GM21786 (cell line): ENCODE measurements around the gene P2RY13.

ENCODE experiments used
- ATAC-seq: cut with Tn5 transposase; IDR thresholded peaks from one replicate; pipeline ENCODE4 v1.9.1; 2021; ENCODE audit not compliant: unreplicated experiment

The P2RY13 gene

DNA sequence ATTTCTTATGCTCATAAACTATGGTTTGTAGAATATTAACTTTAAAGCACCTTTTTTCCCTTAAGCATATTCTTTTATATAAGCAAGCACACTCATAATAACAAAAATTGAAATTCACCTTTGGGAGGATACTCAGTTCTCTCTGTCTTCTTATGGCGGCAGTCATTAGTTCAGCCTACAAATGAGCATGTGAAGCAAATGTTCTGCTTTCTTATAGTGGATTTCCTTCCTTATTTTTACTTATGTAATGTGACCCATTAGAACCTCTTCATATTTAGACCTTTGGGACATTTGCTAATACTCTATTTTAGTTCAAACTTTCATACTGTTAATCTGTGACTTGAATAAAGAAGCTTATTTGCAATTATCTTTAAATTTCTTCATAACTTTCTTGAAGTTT, at the start of gene P2RY13:
Gene P2RY13, minus strand, starts transcription at position 187 of the 400 bp plus-strand sequence. Its CDS starts 21 bp downstream, at position 166.
- ATAC-seq = no peak

GRCh38 chr3:151377768-151378385, 48.5 kb upstream of the P2RY13 start:
- ATAC-seq = peak; percentile 43

GRCh38 chr3:151372063-151372820, 42.9 kb upstream of the P2RY13 start:
- ATAC-seq = no peak

DNA sequence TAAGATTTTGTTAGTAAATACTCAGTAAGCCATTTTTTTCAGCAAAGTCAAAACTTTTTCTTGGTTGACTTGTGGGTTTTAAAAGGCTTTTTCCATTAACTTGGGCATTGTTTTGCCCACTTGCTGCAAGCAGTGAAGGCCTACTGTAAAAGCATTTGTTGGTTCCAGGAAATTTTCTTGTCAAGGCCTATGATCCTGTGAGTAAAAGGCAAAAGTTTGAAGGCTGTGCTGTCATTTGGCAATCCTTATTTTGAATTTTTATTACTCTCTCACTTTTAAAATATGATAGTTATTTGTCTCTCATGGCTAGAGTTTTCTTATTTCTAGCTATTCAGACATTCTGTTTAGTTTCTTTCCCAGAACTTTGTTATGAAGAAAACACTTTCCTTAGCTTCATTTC, 42.2 kb upstream of the P2RY13 start:
- ATAC-seq = no peak

DNA sequence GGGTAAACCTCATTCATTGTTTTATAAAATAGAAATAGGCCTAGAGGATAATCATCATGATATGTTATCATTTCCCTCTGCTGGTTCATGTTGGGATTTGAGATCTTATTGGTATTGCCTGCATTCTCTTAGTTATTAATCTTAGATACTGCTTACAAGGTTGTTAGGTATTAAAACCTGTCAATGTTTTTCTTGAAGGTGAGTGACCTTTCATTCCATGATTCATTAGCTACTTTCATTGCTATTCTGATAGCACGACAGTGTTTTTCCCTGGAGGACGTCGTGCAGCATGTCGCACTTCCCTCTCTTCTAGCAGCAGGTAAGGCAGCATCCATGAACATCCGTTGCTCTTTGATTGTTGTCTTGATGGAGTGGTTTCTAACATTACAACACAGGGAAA, 38.1 kb upstream of the P2RY13 start:
- no peak for ATAC-seq

- ATAC-seq = no peak
Measured at GRCh38 chr3:151366993-151367392, 37.6 kb upstream of the P2RY13 start.

- ATAC-seq = no peak
Measured at GRCh38 chr3:151362751-151363174, 33.4 kb upstream of the P2RY13 start.

GRCh38 chr3:151357463-151357850, 28.1 kb upstream of the P2RY13 start:
- no peak for ATAC-seq

DNA sequence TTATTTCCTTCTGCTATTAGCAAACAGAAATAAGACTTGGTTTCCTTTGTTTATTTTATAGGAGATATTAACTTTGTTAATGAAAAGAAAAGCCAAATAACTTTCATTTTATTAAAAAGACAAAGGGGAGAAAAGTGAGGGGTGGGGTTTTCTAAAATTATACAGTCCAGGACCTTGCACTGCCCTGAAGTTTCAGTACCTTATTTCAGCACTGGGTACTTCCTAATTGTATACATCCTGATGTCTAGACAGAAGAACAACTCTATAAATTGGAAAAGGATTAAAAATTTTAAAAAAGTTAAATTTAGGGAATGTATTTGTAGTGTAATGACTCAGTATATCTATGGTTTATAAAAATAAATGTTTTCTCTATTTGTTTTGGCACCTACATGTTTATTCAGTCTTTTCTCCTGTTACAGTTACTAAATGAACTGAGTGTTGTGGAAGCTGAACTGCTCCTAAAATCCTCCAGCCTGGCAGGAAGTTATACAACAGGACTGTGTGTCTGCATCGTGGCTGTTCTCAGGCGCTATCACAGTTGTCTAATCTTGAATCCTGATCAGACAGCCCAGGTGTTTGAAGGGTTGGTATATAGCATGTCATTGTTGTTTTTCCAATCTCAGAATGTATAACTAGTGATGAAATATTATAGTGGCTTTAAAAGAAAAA, 27.6 kb upstream of the P2RY13 start:
- no peak for ATAC-seq

DNA sequence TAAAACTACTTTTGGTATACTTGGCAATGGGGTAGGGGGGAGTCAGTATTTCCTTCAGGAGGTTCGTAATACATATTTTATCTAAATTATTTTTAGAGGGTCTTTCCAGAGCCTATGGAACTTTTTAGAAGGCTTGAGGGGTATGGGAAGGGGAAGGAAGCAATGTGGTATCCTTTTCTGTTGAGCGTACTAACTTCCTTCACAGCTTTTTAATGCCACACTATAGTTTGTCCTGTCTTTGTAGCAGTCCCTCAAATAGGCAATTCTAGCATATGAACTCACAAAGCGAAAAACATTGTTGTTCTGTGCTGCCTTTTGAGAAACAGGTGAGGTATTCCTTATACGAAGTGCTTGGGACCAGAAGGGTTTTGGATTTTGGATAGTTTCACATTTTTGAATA, 22.3 kb upstream of the P2RY13 start:
- peak; percentile 5 for ATAC-seq

GRCh38 chr3:151351219-151351618, 21.9 kb upstream of the P2RY13 start:
- ATAC-seq = peak; percentile 80

GRCh38 chr3:151350656-151351055, 21.3 kb upstream of the P2RY13 start:
- ATAC-seq = no peak

DNA sequence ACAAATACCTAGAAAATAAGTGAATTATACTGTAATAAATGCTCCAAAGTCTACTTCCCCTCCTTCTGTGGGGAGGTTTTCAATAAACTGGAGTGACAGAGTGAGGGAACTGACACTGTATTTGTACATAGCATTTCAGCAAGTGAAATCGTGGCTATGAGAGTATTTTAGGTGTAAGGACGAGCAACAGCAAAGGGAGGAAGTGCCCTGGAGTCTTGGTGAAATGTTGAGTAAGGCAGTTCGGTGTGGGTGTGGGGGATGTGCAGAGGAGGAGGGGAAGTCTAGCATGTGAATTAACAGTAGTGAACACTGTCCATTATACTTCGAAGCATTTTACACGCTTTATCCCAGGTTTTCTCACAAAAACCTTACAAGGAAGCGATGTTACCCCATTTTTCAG, 18.1 kb upstream of the P2RY13 start:
- no peak for ATAC-seq

GRCh38 chr3:151346292-151346691, 16.9 kb upstream of the P2RY13 start:
- ATAC-seq = no peak

DNA sequence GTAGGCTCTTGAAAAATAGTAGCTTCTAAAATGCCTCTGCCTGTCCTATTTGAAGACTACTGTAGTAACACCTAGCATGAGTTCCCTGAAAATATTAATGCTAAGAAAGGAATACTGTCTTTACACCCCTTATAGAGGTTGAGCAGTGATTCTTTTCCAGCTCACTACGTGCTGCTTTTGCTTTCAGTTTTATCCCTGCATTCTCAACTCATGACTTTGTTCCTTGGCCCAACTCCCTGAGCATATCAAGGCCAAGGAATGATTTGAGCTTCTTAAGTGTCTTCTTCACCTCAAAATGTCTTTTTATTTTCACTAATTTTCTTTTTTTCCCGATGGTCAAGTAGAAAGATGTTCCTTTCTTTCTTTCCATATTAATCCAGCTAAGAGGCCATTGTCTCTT, 16.5 kb upstream of the P2RY13 start:
- no peak for ATAC-seq

- ATAC-seq = no peak
Measured at GRCh38 chr3:151331696-151332095, 2.3 kb upstream of the P2RY13 start.

- no peak for ATAC-seq
Measured at GRCh38 chr3:151330899-151331298, 1.6 kb upstream of the P2RY13 start.

DNA sequence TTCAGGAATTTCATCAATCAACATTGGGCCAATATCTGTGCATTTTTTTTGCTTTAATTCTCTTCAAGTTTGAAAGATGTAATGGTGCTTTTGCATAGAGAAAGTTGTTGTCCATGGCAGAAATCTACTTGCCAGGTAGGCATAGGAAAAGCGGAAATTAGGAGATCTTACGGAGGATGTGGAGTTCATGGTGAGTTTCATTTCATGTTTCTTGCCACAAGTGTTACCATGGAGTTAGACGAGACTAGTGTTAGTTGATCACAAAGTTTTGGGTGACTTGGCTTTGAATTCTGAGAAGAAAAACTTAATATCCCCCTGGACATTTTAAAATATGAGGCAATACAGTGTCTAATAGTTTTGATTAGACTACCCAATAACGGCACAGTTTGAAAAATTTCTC, 1.0 kb upstream of the P2RY13 start:
- ATAC-seq = no peak

DNA sequence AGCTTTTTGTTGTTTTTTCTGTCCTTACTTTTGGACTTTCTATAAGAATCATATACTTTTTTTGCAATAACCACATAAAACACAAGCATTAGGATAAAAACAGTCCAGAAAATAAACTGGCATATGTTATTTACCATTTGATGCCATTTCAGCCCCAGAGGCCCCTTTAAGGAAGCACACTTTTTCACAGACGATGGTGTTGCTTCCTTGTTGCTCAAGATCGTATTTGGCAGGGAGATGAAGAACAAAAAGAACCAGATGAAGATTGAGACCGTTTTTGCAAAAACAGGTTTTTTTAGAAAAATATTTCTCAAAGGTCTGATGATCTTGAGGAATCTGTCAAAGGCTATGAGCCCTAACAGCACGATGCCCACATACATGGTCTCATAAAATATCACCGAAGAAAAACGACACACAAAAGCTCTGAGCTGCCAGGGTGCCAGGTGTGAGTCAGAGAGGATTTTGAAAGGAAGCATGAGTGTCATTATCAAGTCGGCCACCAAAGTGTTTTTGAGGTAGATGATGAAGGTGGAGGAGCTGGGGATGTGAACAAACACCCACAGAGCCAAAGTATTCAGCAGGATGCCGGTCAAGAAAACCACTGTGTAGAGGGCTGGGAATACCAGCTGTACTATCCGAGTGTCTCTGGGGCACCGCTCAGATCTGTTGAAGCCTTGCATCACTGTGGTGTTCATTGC, 902 bp downstream of the P2RY13 start:
- ATAC-seq = no peak

DNA sequence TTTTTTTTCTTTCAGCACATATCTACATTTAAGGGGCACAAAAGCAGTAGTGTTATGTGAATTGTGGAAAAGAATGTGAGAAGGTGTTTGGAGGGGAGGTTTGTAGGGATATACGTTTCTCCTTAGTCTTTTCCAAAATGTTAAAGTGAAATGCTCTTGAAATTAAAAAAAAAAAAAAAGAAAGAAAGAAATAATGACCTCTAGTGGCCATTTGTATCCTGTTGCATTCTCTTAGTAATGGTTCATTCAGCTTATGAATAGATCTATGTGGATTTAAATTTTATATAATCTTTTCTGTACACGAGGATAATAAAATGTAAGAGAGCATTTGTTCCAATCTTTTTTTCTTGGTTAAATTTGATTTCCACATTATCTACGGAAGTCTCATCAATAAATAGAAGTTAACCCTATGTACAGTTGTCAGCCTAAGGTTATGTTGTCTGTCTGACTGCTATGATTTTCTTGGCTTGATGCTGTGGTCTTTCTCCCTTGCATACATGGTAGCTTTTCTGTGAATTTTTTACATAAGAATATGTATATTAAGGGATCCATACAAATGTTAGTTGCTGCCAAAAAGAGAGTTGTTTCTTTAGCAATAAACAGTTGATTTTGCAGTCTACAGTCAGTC, 1.7 kb downstream of the P2RY13 start:
- ATAC-seq = no peak

- ATAC-seq = no peak
Measured at GRCh38 chr3:151322511-151322910, 6.8 kb downstream of the P2RY13 start.
